Mucosa of stomach (tissue), 1 donor: Measurements from ENCODE around the gene C22orf42.

Experiments
- H3K27me3 ChIP-seq: one replicate; pipeline ENCODE4 v1.7.0; 2013; ENCODE audit warnings: mild to moderate bottlenecking, low read length; ENCODE audit not compliant: control insufficient read depth, insufficient read depth
- H3K36me3 ChIP-seq: one replicate; pipeline ENCODE4 v1.7.0; 2013; ENCODE audit warnings: low read length; ENCODE audit not compliant: control insufficient read depth, insufficient read depth
- H3K4me1 ChIP-seq: one replicate; pipeline ENCODE4 v1.7.0; 2013; ENCODE audit warnings: mild to moderate bottlenecking, low read length; ENCODE audit not compliant: control insufficient read depth, insufficient read depth
- H3K4me3 ChIP-seq: one replicate; pipeline ENCODE4 v1.7.0; 2013; ENCODE audit warnings: low read length
- H3K9ac ChIP-seq: one replicate; pipeline ENCODE4 v1.7.0; 2013; ENCODE audit warnings: mild to moderate bottlenecking, low read length, moderate library complexity
- H3K9me3 ChIP-seq: one replicate; pipeline ENCODE4 v1.7.0; 2013; ENCODE audit warnings: mild to moderate bottlenecking, low read length, moderate library complexity; ENCODE audit not compliant: control insufficient read depth
- donor health status: Pancreatic carcinoma.

The C22orf42 gene

DNA sequence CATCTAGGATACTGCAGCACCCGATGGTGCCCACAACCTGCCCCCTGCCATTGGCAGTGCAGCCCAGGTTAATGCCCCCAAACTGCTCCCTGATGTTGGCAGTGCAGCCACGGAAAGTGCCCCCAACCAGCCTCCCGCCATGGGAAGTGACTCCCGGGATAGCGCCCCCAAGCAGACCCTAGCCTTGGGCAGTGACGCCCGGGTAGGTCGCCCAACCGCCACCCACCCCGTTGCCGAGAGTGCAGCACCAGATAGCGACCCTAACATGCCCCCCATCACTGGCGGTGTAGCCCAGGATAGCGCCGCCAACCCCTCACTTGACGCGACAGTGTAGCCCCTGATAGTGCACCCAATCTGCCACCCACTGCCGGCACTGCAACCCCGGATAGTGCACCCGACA, 38.5 kb downstream of the C22orf42 start:
- H3K9me3 ChIP-seq: no peaks in the 10 kb centered on the region
- H3K4me1 ChIP-seq: no peaks in the 10 kb centered on the region
- no peak overlapping the region for H3K4me3 ChIP-seq
- no peak overlapping the region for H3K9ac ChIP-seq
- no peaks in the 10 kb centered on the region for H3K36me3 ChIP-seq
- no peaks in the 10 kb centered on the region for H3K27me3 ChIP-seq

DNA sequence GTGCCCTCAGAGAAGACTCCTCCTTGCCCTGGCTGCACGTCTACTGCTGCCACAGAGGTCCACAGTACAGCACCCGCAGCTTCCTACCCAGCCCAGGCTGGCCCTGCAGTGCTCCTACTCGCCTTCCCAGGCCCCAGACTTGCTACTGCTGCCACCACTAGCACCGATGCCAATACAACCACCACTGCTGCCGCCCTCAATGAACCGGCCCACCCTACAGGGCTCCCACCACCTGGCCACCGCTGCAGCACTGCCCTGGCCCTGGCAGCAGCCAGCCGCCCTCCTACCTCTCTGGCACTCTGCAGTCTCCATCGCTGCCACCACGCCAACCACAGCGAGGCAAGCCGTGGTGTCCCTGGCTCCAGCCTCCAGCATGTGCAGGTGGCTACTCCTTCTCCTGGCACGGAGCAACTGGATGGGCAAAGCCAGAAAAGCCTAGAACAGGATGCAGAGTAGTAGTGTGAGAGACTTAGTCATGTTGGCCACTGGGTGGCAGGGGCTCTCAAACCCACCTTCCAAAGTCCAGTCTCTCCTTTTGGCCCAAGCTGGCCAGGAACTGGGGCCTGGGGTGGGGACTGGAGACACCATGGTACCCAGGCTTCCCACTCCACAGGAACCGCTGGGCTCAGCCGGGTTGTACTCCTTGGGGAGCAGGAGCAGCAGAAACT, 39.4 kb downstream of the C22orf42 start:
- Histone ChIP-seq H3K27me3 (no peaks in the 10 kb centered on the region), H3K9me3 (no peaks in the 10 kb centered on the region), H3K4me1 (no peaks in the 10 kb centered on the region), H3K9ac (no peak overlapping the region), H3K4me3 (no peak overlapping the region), H3K36me3 (no peaks in the 10 kb centered on the region)

GRCh38 chr22:32112380-32112779, 46.7 kb downstream of the C22orf42 start:
- H3K36me3 ChIP-seq: no peaks in the 10 kb centered on the region
- H3K9me3 ChIP-seq: no peaks in the 10 kb centered on the region
- H3K4me1 ChIP-seq: no peaks in the 10 kb centered on the region
- no peak overlapping the region for H3K9ac ChIP-seq
- no peaks in the 10 kb centered on the region for H3K27me3 ChIP-seq
- no peak overlapping the region for H3K4me3 ChIP-seq

- Histone ChIP-seq H3K4me3 (no peak overlapping the region), H3K9ac (no peak overlapping the region), H3K36me3 (no peaks in the 10 kb centered on the region), H3K27me3 (no peaks in the 10 kb centered on the region), H3K4me1 (no peaks in the 10 kb centered on the region), H3K9me3 (no peaks in the 10 kb centered on the region)
Measured at GRCh38 chr22:32106930-32107329, 52.2 kb downstream of the C22orf42 start.

DNA sequence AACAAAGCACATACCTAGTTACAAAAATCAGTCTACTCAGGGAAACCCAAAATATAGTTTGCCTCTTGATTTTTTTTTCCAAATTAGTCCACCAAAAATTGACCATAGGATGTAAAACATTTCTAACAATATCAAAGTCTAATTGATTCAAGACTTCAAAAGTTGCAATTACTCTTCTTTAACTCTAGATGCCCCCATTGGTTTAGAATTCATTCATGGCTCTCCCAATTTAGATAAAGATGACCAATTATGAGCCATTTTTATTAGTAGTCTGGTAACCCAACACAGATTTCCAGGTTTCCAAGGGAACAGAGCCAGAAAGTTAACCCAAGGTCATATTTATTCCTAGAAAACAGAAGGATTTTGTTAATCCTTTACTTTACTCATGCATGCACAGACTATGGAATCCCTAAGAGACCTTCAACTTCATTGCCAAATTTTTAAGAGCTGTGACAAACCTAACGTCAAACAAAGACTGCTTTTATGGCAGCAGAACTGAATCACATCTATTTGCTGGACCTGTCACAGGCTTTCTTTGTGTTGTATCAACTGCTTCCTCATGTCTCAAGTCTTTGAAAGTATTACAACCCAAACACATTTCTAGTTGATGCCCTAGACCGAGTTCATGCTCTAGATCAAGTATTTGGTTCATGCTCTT, 55.3 kb downstream of the C22orf42 start:
- H3K4me3 ChIP-seq: no peak overlapping the region
- H3K4me1 ChIP-seq: no peaks in the 10 kb centered on the region
- H3K36me3 ChIP-seq: no peaks in the 10 kb centered on the region
- H3K9me3 ChIP-seq: no peaks in the 10 kb centered on the region
- H3K9ac ChIP-seq: no peak overlapping the region
- H3K27me3 ChIP-seq: no peaks in the 10 kb centered on the region

DNA sequence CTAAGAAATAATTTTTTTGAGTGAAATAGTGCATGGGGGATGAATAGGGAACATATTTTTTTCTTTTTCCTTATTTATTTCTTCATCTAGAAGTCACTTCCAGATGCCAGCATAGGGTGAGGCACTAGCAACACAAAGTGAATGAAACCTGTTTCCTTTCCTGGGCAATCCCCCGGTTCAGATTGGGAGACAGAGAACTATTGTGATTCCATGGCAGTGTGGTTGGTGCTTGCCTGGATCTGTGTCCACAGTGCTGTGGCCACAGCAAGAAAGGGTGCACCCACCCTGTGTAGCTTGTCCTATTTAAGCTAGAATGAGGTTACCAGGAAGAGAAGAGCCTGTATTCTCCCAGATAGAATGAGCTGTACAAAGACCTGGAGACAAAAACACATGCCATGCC, 58.4 kb downstream of the C22orf42 start:
- Histone ChIP-seq H3K9ac (no peak overlapping the region), H3K27me3 (no peaks in the 10 kb centered on the region), H3K4me1 (no peaks in the 10 kb centered on the region), H3K9me3 (no peaks in the 10 kb centered on the region), H3K36me3 (no peaks in the 10 kb centered on the region), H3K4me3 (no peak overlapping the region)
